HG03565 (cell line): ENCODE measurements around the gene COL9A1.

Experiments
- ATAC-seq: cut with Tn5 transposase; IDR thresholded peaks from one replicate; pipeline ENCODE4 v1.9.1; 2021; ENCODE audit warnings: mild to moderate bottlenecking, moderate library complexity; ENCODE audit not compliant: unreplicated experiment

The COL9A1 gene

DNA sequence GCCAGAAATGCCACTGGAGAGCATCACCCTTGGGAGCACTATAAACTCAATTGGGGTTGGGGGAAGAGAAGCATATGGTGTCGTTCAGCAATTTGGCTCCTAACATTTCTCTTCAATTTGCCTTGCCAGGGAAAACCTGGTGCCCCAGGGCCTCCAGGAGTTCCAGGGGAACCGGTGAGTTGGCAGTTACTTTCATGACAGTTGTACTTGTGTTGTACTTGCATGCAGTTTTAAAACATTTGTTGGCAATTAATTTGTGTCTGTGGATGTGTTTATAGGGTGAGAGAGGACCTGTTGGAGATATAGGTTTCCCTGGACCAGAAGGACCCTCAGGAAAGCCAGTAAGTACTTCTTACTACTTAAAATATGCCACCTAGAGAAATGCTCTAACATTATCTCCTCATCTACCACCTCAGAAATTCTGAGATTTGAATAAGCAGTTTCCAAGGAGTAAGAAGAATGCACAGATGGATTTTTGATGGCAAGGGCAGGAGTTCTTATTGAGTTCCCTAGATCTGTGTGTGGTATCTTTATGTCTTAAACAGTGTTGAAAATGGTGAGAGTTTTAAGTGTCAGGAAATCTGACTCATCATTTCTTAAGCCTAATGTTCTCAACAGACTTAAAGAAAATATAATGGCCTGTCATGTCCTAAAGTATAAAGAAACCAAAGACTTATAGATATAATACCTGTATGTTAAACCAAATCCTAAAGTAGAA is 122.5 kb downstream of the COL9A1 start:
- ATAC-seq: no peak

DNA sequence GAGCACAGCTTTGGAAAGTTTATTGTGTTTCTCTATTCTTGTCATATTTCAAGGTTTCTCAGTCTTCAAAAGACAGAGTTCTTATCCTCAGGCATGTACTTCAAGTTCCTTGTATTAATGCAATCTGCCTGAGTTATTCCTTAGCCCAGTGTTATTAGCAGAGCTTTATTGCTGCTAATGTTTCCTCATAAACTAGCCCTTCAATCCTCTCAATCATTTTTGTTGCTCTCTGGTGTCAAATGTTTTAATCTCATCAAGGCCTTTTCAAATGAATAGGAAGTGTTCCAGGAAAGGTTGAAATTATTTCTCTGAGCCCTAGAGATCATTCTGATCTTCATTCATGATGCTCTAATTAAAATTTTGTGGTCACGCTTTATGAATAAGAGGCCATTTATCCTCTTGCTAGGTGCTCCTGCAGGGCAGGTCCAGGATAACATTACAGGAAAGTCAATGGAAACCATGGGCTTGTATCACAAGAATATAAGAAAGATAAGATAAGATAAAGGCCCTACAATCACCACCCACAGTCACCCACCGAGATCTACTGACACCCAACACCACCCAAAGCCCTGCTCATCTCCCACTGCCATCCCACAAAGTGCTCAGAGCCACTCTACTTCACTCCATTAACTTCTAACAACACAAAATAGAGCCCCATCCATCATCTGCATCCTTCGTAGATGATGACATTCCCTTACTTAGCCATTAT is 125.9 kb downstream of the COL9A1 start:
- no peak for ATAC-seq

DNA sequence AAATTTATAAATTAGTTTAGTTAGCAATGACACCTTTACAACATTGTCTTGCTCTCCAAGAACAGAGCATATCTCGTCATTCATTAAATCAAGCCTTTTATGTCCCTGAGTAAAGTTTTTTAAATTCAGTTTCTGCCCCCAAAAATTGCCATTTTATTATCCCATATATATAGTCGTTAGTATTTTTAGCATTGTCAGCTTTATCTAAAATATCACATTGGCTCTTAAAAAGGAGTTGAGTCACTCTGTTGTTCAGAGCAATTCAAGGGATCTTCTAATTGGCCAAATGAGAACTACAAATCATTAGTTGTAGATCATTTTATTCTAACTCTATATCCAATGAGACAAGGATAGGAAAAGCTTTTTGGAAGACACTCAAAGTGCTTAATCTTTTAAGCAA is 127.1 kb downstream of the COL9A1 start:
- ATAC-seq: no peak

DNA sequence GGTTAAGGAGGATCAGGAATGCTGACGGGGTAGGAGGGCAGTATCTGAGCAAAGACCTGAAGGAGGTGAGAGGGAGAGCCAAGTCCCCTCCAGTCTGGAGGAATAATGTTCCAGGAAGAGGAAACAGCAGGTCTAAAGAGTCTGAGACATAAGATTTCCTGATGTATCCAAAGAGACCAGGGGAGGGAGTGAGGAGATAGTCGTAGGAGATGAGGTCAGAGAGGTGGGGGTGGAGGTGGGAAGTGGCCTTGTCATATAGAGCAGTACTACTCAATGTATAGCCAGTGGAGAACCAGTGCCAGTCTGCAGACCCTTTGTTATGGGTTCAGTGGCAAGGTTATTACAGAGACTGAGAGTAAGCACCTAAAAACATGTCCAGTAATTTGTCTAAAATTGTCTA is 130.6 kb downstream of the COL9A1 start:
- ATAC-seq: no peak

DNA sequence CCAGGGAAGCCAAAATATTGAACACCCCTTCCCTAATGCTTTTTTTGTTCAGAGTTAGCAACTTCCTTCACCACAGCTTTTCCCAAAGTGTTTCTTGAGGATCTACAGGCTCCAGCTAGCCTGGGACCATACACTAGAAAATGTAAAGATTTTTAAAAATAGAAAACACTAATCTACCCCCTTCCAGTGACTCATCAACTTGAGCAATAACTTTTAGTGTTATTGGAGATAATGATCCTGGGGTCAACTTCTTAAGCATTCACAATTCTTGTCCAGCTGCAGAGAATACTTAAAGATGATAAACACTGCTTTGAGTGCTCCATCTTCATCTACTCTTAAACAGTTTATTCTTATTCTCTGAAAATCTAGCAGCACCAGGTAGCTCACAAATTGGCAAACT is 131.6 kb downstream of the COL9A1 start:
- ATAC-seq: no peak

DNA sequence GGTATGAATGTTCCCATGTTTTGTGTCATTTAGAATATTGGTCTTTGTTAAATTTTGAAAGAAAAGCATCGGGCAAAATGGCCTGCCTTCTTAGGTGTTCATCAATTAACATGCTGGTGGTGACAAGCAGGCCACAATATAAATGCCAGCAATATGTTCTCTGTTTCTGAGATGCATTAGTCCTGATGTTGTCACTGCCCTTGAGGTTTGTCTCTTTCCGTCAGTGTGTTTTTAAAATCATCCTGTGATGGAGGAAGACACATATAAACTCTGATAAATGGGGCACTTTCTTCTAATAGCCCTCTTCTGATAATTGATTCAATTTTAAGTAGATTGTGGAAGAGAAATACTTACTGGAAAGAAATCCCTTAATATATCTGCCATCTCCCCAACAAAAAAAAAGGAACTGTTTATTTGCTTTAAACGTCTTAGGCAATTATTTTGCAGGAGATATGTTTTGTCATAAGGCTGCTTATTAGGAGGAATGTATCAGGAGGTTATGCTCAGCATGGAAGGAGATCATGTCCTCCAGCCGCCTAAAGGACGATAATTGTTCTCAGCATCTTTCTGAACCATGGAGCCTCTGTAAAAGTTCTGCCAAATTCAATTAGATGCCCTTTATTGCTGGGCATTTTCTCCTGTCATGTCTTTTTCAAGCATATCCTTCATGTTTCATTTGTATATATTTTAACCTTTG is 134.1 kb downstream of the COL9A1 start:
- no peak for ATAC-seq
